ENCODE data around the gene ARL8A.
"Not testable (repeated sequence)": the region's sequence is repeated elsewhere in the genome, so short reads cannot be mapped to it uniquely, and the experiment has no call there.

ARL8A gene

GRCh38 chr1:202151045-202151444 lies 6.5 kb upstream of the ARL8A start:
- TF ChIP-seq, protein P1, sequence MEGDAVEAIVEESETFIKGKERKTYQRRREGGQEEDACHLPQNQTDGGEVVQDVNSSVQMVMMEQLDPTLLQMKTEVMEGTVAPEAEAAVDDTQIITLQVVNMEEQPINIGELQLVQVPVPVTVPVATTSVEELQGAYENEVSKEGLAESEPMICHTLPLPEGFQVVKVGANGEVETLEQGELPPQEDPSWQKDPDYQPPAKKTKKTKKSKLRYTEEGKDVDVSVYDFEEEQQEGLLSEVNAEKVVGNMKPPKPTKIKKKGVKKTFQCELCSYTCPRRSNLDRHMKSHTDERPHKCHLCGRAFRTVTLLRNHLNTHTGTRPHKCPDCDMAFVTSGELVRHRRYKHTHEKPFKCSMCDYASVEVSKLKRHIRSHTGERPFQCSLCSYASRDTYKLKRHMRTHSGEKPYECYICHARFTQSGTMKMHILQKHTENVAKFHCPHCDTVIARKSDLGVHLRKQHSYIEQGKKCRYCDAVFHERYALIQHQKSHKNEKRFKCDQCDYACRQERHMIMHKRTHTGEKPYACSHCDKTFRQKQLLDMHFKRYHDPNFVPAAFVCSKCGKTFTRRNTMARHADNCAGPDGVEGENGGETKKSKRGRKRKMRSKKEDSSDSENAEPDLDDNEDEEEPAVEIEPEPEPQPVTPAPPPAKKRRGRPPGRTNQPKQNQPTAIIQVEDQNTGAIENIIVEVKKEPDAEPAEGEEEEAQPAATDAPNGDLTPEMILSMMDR (IDR thresholded peaks at IDR 0.05; ENCODE audit: borderline replicate concordance, control extremely low read depth, extremely low read depth, insufficient read depth, missing control alignments) = no peak
- no peak for DNase-seq (ENCODE audit: low spot score)
- in situ Hi-C loops (cut with MboI; ENCODE audit: low sequenced_read_pairs, unreplicated experiment) = no loop called here

DNA sequence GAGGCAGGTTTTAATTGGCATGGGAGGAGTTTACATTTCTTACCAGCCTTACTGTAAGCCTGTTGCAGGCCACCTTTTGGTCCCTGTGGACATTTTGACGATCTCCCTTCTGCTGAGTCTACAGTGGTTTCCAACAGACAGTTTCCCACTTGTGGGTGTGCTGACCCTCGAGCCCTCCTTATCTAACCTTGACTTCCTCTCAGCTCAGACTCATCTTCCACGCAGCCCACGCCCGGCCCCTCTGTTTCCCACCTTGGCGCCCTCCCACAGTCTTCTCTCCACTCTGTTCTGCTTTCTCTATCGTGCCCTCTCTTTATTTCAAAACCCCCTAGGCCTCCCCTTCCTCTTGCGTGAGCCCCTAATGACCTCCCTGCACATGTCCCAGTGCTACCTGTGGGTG lies 6.1 kb upstream of the ARL8A start:
- TF ChIP-seq, protein P1 (IDR thresholded peaks at IDR 0.05; ENCODE audit: borderline replicate concordance, control extremely low read depth, extremely low read depth, insufficient read depth, missing control alignments) = no peak
- no peak for DNase-seq (ENCODE audit: low spot score)
- in situ Hi-C loops (cut with MboI; ENCODE audit: low sequenced_read_pairs, unreplicated experiment) = no loop called here

DNA sequence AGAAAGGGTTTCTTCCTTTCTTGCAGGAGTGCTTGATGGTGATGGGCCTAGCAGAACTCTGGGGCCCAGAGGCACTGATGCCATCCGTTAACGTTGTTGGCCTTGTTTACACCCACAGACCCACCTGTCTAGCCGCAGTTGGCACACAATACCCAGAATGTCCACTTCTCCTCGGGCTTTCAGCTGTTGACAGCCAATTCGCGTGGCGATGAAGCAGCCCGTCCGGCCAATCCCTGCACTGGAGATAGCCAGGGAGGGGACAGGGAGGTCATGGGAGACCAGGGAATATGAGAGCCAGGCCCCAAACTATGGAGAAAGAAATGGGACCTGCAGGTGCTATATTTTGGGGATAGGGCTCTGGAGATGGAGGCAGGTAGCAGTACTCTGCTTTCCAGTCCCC lies 5.7 kb upstream of the ARL8A start:
- DNase-seq (ENCODE audit: low spot score) = no peak
- in situ Hi-C loops (cut with MboI; ENCODE audit: low sequenced_read_pairs, unreplicated experiment) = no loop called here
- TF ChIP-seq, protein P1 (IDR thresholded peaks at IDR 0.05; ENCODE audit: borderline replicate concordance, control extremely low read depth, extremely low read depth, insufficient read depth, missing control alignments) = no peak

DNA sequence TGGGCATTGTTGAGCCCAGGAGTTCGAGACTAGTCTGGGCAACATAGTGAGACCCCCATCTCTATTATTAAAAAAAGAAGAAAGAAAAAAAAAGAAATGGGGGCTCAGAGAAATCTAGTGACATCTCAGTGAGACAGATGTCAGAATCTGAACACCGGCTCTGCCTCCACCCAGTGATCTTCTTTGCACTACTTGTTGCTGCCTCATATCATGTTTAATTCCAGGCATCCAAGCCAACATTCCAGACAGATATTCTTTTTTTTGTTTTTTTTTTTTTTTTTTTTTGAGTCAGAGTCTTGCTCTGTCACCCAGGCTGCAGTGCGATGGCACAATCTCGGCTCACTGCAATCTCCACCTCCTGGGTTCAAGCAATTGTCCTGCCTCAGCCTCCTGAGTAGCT lies 5.0 kb upstream of the ARL8A start:
- in situ Hi-C loops (cut with MboI; ENCODE audit: low sequenced_read_pairs, unreplicated experiment) = no loop called here
- no peak for DNase-seq (ENCODE audit: low spot score)
- TF ChIP-seq, protein P1 (IDR thresholded peaks at IDR 0.05; ENCODE audit: borderline replicate concordance, control extremely low read depth, extremely low read depth, insufficient read depth, missing control alignments) = no peak

DNA sequence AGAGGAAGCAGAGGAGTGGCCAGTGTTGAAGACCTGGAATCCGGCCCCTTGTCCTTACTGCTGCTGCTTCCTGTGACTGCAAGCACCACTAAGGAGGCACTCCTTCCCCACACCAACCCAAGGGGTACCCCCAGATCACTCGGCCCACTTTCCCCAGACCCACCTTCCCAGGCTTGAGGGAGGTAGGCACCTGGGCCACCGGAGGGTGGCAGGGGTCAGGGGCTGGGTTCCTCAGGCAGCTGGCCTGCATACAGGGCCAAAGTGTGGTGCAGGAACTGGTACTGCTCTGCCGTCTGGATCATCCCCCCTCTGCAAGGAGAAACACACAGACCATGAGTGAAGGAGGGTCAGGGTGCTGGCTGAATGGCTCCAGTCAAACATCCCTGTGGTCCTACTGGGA lies 3.9 kb upstream of the ARL8A start:
- TF ChIP-seq, protein P1 (IDR thresholded peaks at IDR 0.05; ENCODE audit: borderline replicate concordance, control extremely low read depth, extremely low read depth, insufficient read depth, missing control alignments) = no peak
- no peak for DNase-seq (ENCODE audit: low spot score)
- in situ Hi-C loops (cut with MboI; ENCODE audit: low sequenced_read_pairs, unreplicated experiment) = no loop called here

DNA sequence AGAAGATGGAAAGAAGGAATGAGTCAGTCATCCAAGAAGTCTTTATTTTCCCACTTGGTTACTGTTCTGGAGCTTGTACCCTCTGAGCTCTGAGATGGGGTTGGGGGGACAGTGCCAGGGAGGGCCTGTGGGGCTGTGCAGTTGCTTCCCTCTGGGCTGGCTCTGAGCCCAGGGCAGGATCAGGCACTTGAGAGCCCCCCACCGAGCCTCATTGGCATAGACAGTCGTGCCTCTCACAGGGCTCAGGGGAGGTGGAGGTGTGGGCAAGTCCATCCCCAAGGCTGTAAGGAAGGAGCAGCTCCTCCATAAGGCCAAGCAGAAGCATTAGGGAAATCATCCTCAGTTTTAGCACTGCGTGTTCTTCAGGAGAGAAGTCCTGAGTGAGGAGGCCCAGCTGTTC lies 2.5 kb upstream of the ARL8A start:
- DNase-seq (ENCODE audit: low spot score) = no peak
- in situ Hi-C loops (cut with MboI; ENCODE audit: low sequenced_read_pairs, unreplicated experiment) = no loop called here
- TF ChIP-seq, protein P1 (IDR thresholded peaks at IDR 0.05; ENCODE audit: borderline replicate concordance, control extremely low read depth, extremely low read depth, insufficient read depth, missing control alignments) = no peak

- DNase-seq (ENCODE audit: low spot score) = no peak
- in situ Hi-C loops (cut with MboI; ENCODE audit: low sequenced_read_pairs, unreplicated experiment) = no loop called here
- TF ChIP-seq, protein P1 (IDR thresholded peaks at IDR 0.05; ENCODE audit: borderline replicate concordance, control extremely low read depth, extremely low read depth, insufficient read depth, missing control alignments) = no peak
These were observed 1.7 kb upstream of the ARL8A start for GRCh38 chr1:202146279-202146678.

DNA sequence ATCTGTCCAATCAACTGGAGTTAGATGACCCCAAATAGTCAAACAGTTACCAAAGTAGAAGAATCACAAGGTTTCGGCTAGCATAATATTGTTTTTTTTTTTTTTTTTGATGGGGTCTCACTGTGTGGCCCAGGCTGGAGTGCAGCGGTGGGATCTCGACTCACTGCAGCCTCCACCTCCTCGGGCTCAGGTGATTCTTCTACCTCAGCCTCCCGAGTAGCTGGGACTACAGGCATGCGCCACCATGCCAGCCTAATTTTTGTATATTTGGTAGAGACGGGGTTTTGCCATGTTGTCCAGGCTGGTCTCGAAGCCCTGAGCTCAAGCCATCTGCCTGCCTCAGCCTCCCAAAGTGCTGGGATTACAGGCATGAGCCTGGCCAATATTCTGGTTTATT lies 1.2 kb upstream of the ARL8A start:
- not testable (repeated sequence) for DNase-seq (ENCODE audit: low spot score)

More for the DNA sequence above, 1.2 kb upstream of the ARL8A start:
- in situ Hi-C loops (cut with MboI; ENCODE audit: low sequenced_read_pairs, unreplicated experiment) = not testable (repeated sequence)

Measured in GM13976 (cell line).